K562 treated with DMSO at 1 percent for 48 hours (cell line): ENCODE measurements around the gene RAP1GDS1. TPM values are rescaled to one million over a fixed set of nuclear protein-coding genes. Genes with fewer than 3 reads are reported as not detected.

Source experiments
- total RNA-seq: library from RNA; unstranded; fragments of 300-600 nt; gene quantifications from 2 replicates; pipeline ENCODE4 v1.2.3, GENCODE V29; 2022; ENCODE audit warnings: low replicate concordance; ENCODE audit errors: extremely low read depth

The RAP1GDS1 gene, protein sequence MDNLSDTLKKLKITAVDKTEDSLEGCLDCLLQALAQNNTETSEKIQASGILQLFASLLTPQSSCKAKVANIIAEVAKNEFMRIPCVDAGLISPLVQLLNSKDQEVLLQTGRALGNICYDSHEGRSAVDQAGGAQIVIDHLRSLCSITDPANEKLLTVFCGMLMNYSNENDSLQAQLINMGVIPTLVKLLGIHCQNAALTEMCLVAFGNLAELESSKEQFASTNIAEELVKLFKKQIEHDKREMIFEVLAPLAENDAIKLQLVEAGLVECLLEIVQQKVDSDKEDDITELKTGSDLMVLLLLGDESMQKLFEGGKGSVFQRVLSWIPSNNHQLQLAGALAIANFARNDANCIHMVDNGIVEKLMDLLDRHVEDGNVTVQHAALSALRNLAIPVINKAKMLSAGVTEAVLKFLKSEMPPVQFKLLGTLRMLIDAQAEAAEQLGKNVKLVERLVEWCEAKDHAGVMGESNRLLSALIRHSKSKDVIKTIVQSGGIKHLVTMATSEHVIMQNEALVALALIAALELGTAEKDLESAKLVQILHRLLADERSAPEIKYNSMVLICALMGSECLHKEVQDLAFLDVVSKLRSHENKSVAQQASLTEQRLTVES
- not detected in 2 replicates for total RNA-seq

DNA sequence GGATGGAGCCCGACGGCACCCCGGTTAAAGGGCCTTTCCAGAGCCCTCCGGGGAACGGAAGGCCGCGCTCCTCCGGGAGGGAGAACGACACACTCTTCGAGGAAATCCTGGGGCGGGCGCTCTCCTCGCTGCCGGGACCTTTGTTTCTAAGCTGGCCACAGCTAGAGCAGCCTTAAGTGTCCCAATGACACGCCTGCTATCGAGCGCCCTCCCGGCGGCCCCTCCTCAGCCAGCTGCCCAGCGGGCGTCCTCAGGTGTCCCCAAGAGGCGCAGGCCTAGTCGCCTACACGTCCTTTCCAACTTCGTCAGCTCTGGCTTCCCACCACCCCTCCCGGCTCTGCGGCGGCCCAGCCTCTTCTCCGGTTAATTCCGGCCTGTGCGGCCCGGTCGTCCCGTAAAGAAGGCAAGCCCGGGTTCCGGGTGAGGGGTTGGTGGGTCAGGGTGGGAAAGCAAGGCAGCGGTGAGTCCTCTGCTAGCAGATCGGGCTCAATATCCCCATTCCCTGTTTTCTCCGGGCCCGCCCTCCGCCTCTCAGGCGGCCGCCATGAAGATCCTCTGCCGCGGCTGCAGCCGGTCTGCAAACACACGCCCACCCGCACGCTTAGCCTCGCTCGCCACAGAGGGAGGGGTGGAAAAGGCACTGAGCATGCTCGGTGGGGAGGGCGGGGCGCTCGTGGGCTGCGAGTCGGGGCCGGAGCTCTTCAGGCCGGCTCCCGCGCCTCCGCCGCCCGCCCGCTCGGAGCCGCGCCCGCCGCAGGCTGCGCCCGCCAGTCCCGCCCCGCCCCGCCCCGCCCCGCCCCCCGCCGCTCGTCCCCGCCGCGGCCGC, at the start of gene RAP1GDS1:
RAP1GDS1 (plus strand) TSS at position 806 of the 826 bp plus-strand sequence. CDS start 182 bp downstream, outside the sequence.

Other genes starting within 250 kb of the RAP1GDS1 start
- not detected in 2 replicates for gene STPG2, start 117.9 kb upstream of the RAP1GDS1 start, total RNA-seq